Measurements from ENCODE around the gene MAGOH. TPM values are rescaled to one million over a fixed set of nuclear protein-coding genes. Genes with fewer than 3 reads are reported as not detected.

Gene MAGOH
- total RNA-seq, 1 donor from 2014 or later = 35.7 TPM

- Histone ChIP-seq H2AFZ (ENCODE audit: low read depth, low read length) (no peak overlapping the region), H3K36me3 (ENCODE audit: insufficient read depth, low read length) (peaks cover 11% of the 10 kb centered on the region), H3K9me3 (ENCODE audit: insufficient read depth, low read depth, low read length) (no peaks in the 10 kb centered on the region), H3K27ac (ENCODE audit: low read depth, low read length) (no peak overlapping the region), H3K9ac (ENCODE audit: low read length) (no peak overlapping the region), H3K4me2 (ENCODE audit: low read length) (no peak overlapping the region), H3K4me1 (ENCODE audit: insufficient read depth, low read length) (peaks cover under 1% of the 10 kb centered on the region), H3K79me2 (ENCODE audit: insufficient read depth, low read length) (no peaks in the 10 kb centered on the region), H3K27me3 (ENCODE audit: insufficient read depth, low read length) (no peaks in the 10 kb centered on the region), H3K4me3 (ENCODE audit: insufficient read depth, low read depth, low read length) (no peak overlapping the region), H4K20me1 (ENCODE audit: insufficient read depth, low read length) (no peaks in the 10 kb centered on the region)
- Mint-ChIP-seq H3K4me1 (ENCODE audit: low read depth, unreplicated experiment) (peaks cover 2% of the 10 kb centered on the region), H3K9me3 (ENCODE audit: unreplicated experiment) (no peaks in the 10 kb centered on the region), H3K27me3 (ENCODE audit: low read depth, unreplicated experiment) (no peaks in the 10 kb centered on the region), H3K36me3 (ENCODE audit: low read depth, unreplicated experiment) (peaks cover 2% of the 10 kb centered on the region), H3K27ac (ENCODE audit: unreplicated experiment) (no peak overlapping the region), H3K4me3 (ENCODE audit: unreplicated experiment) (no peak overlapping the region)
- TF ChIP-seq CTCF (IDR thresholded peaks at IDR 0.05; ENCODE audit: insufficient read depth, low read depth, low read length) = no peak
- TF ChIP-seq EZH2 (IDR thresholded peaks at IDR 0.05; ENCODE audit: insufficient read depth, low read length) = no peak
- DNase-seq (ENCODE audit: low read depth) = no peak
- FAIRE-seq = no peak
Observed at GRCh38 chr1:53244141-53244540, 5.8 kb upstream of the MAGOH start.

- H2AFZ ChIP-seq (ENCODE audit: low read depth, low read length) = no peak overlapping the region
- Mint-ChIP-seq H3K36me3 (ENCODE audit: low read depth, unreplicated experiment) (no peaks in the 10 kb centered on the region), H3K9me3 (ENCODE audit: unreplicated experiment) (no peaks in the 10 kb centered on the region), H3K27ac (ENCODE audit: unreplicated experiment) (no peak overlapping the region), H3K4me1 (ENCODE audit: low read depth, unreplicated experiment) (peaks cover 6% of the 10 kb centered on the region), H3K4me3 (ENCODE audit: unreplicated experiment) (no peak overlapping the region), H3K27me3 (ENCODE audit: low read depth, unreplicated experiment) (no peaks in the 10 kb centered on the region)
- H4K20me1 ChIP-seq (ENCODE audit: insufficient read depth, low read length) = no peaks in the 10 kb centered on the region
- FAIRE-seq (no peak), DNase-seq (ENCODE audit: low read depth) (no peak)
- TF ChIP-seq CTCF (IDR thresholded peaks at IDR 0.05; ENCODE audit: insufficient read depth, low read depth, low read length) (no peak), EZH2 (IDR thresholded peaks at IDR 0.05; ENCODE audit: insufficient read depth, low read length) (no peak)
- peaks cover 6% of the 10 kb centered on the region for H3K4me1 ChIP-seq (ENCODE audit: insufficient read depth, low read length)
- peaks cover 3% of the 10 kb centered on the region for H3K36me3 ChIP-seq (ENCODE audit: insufficient read depth, low read length)
- no peak overlapping the region for H3K9ac ChIP-seq (ENCODE audit: low read length)
- H3K27ac ChIP-seq (ENCODE audit: low read depth, low read length) = no peak overlapping the region
- no peaks in the 10 kb centered on the region for H3K9me3 ChIP-seq (ENCODE audit: insufficient read depth, low read depth, low read length)
- no peak overlapping the region for H3K4me3 ChIP-seq (ENCODE audit: insufficient read depth, low read depth, low read length)
- H3K27me3 ChIP-seq (ENCODE audit: insufficient read depth, low read length) = no peaks in the 10 kb centered on the region
- no peak overlapping the region for H3K4me2 ChIP-seq (ENCODE audit: low read length)
- H3K79me2 ChIP-seq (ENCODE audit: insufficient read depth, low read length) = peaks cover 10% of the 10 kb centered on the region
Observed at GRCh38 chr1:53242381-53242780, 4.1 kb upstream of the MAGOH start.

- peaks cover 16% of the 10 kb centered on the region for H3K79me2 ChIP-seq (ENCODE audit: insufficient read depth, low read length)
Observed at GRCh38 chr1:53241828-53242227, 3.5 kb upstream of the MAGOH start.

More at GRCh38 chr1:53241828-53242227, 3.5 kb upstream of the MAGOH start:
- no peak overlapping the region for H3K4me3 Mint-ChIP-seq (ENCODE audit: unreplicated experiment)
- no peak overlapping the region for H3K9ac ChIP-seq (ENCODE audit: low read length)
- no peak overlapping the region for H2AFZ ChIP-seq (ENCODE audit: low read depth, low read length)
- no peak overlapping the region for H3K27ac ChIP-seq (ENCODE audit: low read depth, low read length)
- H3K4me2 ChIP-seq (ENCODE audit: low read length) = no peak overlapping the region
- no peak overlapping the region for H3K27ac Mint-ChIP-seq (ENCODE audit: unreplicated experiment)
- H3K27me3 ChIP-seq (ENCODE audit: insufficient read depth, low read length) = no peaks in the 10 kb centered on the region
- H3K4me1 ChIP-seq (ENCODE audit: insufficient read depth, low read length) = peaks cover 9% of the 10 kb centered on the region
- peaks cover 3% of the 10 kb centered on the region for H3K36me3 ChIP-seq (ENCODE audit: insufficient read depth, low read length)
- H3K27me3 Mint-ChIP-seq (ENCODE audit: low read depth, unreplicated experiment) = no peaks in the 10 kb centered on the region
- no peaks in the 10 kb centered on the region for H4K20me1 ChIP-seq (ENCODE audit: insufficient read depth, low read length)
- no peaks in the 10 kb centered on the region for H3K9me3 ChIP-seq (ENCODE audit: insufficient read depth, low read depth, low read length)
- no peaks in the 10 kb centered on the region for H3K36me3 Mint-ChIP-seq (ENCODE audit: low read depth, unreplicated experiment)
- no peak for DNase-seq (ENCODE audit: low read depth)
- FAIRE-seq = no peak
- peaks cover 8% of the 10 kb centered on the region for H3K4me1 Mint-ChIP-seq (ENCODE audit: low read depth, unreplicated experiment)
- no peak overlapping the region for H3K4me3 ChIP-seq (ENCODE audit: insufficient read depth, low read depth, low read length)
- no peaks in the 10 kb centered on the region for H3K9me3 Mint-ChIP-seq (ENCODE audit: unreplicated experiment)
- TF ChIP-seq EZH2 (IDR thresholded peaks at IDR 0.05; ENCODE audit: insufficient read depth, low read length) (no peak), CTCF (IDR thresholded peaks at IDR 0.05; ENCODE audit: insufficient read depth, low read depth, low read length) (no peak)

Data from astrocyte (in vitro differentiated cells and primary cell).